GM15510 (cell line): Measurements from ENCODE around the gene MTREX.

Source experiments
- POLR2A ChIP-seq: IDR thresholded peaks from 3 replicates; pipeline ENCODE4 v1.6.1; 2011; ENCODE audit warnings: borderline replicate concordance; ENCODE audit not compliant: insufficient read length; ENCODE audit errors: extremely low read depth

Gene MTREX

GRCh38 chr5:55307383-55308253 is at the start of gene MTREX, which contains the start of gene DHX29:
Gene MTREX, plus strand, starts transcription at chr5:55307989. Its CDS starts 25 bp downstream, at chr5:55308014.
Gene DHX29, minus strand, starts transcription at chr5:55307694. Its CDS starts 121 bp downstream, at chr5:55307573.
- TF ChIP-seq POLR2A = peak; percentile 56

GRCh38 chr5:55258339-55258738 is 49.5 kb upstream of the MTREX start:
- no peak for TF ChIP-seq POLR2A

GRCh38 chr5:55276771-55277170 is 31.0 kb upstream of the MTREX start:
- TF ChIP-seq POLR2A = no peak

- no peak for TF ChIP-seq POLR2A
Measured at GRCh38 chr5:55278778-55279177, 29.0 kb upstream of the MTREX start.

- no peak for TF ChIP-seq POLR2A
Measured at GRCh38 chr5:55286411-55286933, 21.3 kb upstream of the MTREX start.

GRCh38 chr5:55289808-55290207 is 18.0 kb upstream of the MTREX start:
- TF ChIP-seq POLR2A = no peak

GRCh38 chr5:55290991-55291390 is 16.8 kb upstream of the MTREX start:
- no peak for TF ChIP-seq POLR2A

- no peak for TF ChIP-seq POLR2A
Measured at GRCh38 chr5:55294935-55295334, 12.9 kb upstream of the MTREX start.

- TF ChIP-seq POLR2A = no peak
Measured at GRCh38 chr5:55300890-55301289, 6.9 kb upstream of the MTREX start.

- no peak for TF ChIP-seq POLR2A
Measured at GRCh38 chr5:55303238-55303690, 4.5 kb upstream of the MTREX start.

GRCh38 chr5:55304584-55304983 is 3.2 kb upstream of the MTREX start:
- TF ChIP-seq POLR2A = no peak

GRCh38 chr5:55305345-55305744 is 2.4 kb upstream of the MTREX start:
- TF ChIP-seq POLR2A = no peak

- TF ChIP-seq POLR2A = no peak
Measured at GRCh38 chr5:55306641-55307382, 977 bp upstream of the MTREX start.

- no peak for TF ChIP-seq POLR2A
Measured at GRCh38 chr5:55308254-55308836, 556 bp downstream of the MTREX start.
